GM21786 (cell line): ENCODE results near the gene STIMATE.

Experiments
- ATAC-seq: cut with Tn5 transposase; IDR thresholded peaks from one replicate; pipeline ENCODE4 v1.9.1; 2021; ENCODE audit not compliant: unreplicated experiment

The STIMATE gene

GRCh38 chr3:52843108-52843865 lies 54.1 kb downstream of the STIMATE start:
- ATAC-seq, result no peak

DNA sequence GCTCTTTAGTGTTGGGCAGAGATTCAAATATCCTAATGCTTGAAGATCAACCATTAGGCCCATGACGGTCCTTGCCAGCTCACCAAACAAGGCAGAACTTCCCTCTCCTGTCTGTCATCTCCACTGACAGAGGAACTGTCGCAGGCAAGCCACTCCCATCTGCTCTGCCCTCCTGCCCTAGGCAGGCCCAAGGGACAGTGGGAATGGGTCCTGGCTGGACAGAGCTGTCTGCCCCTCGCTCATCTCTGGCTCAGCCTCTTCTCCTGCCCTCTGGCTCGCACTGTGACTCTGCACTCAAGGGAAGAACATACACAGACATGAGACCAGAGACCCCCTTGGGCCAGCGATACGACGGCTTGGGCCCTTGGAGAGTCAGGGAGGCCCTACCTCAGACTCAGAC lies 54.9 kb downstream of the STIMATE start:
- ATAC-seq, result no peak

DNA sequence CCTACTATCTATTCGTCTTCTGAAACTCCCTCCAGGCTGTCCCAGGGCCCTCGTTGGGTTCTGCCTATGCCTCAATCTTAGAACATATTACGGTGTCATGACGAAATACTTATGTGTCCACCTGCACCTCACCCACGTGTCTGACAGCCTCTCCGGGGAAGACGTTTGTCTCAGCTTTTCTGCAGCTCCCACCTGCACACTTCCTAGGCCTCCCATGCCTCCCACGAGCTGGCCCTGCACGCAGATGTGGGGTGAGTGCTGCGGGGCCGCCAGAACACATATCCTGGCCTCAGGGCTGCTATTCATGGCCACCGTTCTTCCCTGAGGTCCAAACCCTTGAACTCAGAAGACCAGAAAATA lies 55.4 kb downstream of the STIMATE start:
- ATAC-seq, result no peak

DNA sequence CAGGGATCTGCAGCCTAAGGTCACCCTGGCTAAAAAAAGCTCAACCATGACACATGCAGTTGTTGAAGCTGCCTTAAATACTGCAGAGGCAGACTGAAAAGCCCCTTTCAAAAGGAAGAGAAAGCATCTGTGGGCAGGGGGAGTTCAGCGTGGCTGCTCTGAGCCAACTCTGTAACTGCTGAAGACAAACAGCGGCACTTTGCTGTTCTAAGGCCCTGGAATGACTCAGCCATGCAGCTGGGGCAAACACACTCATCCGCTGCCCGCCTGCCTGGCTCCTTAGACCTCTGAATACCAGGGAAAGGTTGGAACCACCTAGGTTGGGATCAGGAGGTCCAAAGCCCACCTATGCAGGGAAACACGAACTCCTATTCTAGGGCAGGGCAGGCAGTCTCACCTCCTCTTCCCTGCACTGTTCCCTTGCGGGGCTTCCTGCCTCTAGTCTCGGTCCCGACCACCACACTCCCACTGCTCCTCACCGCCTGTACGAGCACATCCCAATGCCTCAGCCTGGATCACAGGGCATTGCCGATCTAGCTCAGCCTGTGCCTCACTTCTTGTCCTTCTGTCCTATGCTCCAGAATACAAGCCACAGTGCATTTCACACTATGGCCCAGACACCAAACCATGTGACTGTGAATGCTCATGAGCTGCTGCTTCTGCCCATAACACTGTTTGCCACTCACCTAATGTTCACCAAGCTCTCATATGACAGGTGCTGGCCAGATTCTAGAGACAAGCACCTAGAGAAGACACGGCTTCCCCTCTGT lies 56.0 kb downstream of the STIMATE start:
- ATAC-seq, result peak; percentile 42

DNA sequence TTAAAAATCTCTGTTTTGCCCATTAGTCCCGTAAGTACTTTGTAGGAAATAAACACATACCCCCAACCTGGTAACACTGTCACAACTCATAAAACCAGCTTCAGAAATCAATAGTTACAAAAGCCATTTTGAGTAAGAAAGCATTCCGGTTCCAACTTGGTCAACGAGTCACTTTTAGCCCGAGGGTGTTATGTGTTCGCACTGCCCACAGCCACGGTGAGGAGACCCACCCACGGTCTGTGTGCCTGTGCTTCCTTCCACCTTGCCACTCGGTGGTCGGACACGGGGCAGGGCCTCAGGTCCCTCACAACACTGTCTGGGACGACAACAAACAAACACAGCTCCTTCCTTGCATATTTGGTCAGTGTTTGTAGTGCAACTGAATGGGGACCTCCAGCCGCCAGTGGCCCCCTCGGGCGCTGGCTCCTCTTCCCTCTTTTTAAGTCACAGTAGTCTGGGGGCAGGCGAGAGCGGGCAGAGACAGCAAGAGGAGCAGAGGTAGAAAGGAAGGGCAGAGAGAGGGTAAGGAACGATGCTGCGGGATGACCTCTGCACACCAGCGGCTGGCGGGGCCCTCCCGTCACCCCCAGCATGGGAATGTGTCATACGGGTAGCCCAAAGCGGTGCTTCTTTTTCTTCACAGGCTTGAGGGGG lies 57.3 kb downstream of the STIMATE start:
- no peak for ATAC-seq

GRCh38 chr3:52839268-52839575 lies 58.1 kb downstream of the STIMATE start:
- no peak for ATAC-seq

DNA sequence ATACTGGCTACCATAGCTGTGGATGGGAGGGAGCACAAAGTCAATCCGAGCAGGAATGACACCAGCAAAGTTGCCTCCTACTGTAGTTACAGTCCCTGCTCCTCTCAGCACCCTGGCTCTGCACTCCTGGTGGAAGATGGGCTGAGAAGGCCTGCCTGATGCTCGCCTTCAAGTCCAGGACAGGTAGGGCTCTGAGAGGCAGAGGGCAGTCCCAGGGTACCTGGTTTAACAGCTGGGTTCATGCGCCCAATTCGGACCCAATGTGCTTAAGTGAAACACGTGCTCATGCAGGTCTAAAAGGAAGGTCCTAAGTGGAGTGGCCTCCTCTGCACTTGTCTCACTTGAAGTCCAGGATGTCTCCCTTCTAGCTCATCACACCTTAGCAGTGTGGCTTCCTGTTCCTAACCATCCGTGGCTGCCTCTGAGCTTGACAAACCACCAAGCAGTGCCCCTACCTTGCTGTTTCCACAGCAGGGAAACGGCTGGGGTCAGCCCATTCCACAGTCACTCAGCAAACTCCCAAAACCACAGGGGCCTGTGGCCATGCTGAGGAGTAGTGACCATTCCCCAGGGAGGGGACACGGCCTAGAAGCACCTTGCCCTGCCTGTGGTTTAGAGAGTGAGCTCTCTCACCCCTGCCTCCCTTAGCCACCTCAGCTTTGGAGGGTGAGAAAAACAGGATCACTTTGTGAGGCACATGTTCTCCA lies 58.6 kb downstream of the STIMATE start:
- ATAC-seq, result no peak

GRCh38 chr3:52836986-52837385 lies 60.4 kb downstream of the STIMATE start:
- ATAC-seq, result no peak

DNA sequence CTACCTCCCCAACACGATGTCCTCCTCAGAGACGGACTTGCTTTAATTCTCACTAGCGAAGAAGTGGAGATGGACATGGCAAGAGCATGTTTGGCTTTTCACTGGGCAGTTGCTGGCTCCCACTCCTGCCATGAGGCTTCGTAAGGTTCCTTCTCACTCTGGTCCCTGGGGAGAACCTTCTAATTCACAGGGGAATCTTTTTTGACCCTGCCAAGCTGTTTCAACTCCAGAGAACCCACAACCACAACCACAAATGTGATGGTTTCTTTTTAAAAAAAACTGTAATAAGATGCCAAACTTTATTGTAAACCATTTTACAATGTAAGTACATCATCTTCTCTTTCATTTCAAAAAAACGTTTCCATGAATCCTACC lies 60.9 kb downstream of the STIMATE start:
- ATAC-seq, result no peak

- no peak for ATAC-seq
Observed at GRCh38 chr3:52835766-52836470, 61.4 kb downstream of the STIMATE start.

DNA sequence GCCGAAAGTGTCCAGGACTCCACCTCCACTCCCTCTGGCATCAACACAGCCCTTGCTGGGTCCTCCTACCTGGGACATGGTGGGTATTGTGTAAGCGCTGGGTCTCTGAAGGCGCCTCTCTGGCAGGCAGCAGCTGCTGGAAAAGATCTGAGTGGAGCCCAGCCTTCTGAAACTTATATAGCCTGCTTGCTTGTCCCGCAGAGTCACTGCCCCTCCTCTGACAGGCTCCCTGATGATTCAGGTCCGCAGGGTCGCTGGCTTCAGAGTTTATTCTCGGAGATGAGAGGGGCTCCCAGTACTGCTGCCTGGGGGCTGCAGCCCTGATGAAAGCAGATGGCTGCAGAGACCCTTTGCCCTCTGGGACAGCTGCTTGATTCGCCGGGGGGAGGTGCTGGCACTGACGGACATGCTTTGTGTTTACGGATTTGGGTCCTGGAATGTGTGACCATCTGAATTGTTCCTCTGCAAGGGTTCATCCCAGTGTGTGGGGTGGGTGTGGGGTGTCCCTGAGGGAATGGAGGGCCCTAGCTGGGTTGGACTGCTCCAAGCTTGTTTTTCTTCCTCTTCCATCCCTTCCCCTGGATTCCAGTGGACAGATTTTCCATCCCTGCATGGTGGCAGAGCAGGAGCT lies 62.4 kb downstream of the STIMATE start, which contains the start of gene MUSTN1:
Gene MUSTN1, minus strand, starts transcription at position 149 of the 631 bp plus-strand sequence. Its CDS starts 71 bp downstream, at position 78.
- ATAC-seq, result no peak

DNA sequence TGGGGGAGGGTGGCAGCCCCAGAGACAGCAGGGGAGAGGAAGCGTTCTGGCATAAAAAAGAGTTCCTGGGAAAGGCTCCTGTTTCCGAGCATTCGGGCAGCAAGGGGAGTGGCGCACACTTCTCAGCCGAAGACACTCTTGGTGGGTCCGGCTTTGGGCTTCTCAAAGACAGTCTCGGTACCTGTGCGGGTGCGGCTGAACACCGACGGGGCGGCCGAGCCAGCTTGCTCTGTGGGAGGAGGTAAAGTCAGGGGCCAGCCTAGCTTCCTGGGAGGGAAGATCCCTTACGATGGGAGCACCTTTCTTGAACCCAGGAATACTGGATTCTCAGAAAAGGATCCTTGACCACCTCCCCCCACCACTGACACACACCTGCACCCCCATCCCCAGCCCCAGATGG lies 64.1 kb downstream of the STIMATE start:
- ATAC-seq, result no peak

- ATAC-seq, result no peak
Observed at GRCh38 chr3:52831500-52832301, 65.6 kb downstream of the STIMATE start.

DNA sequence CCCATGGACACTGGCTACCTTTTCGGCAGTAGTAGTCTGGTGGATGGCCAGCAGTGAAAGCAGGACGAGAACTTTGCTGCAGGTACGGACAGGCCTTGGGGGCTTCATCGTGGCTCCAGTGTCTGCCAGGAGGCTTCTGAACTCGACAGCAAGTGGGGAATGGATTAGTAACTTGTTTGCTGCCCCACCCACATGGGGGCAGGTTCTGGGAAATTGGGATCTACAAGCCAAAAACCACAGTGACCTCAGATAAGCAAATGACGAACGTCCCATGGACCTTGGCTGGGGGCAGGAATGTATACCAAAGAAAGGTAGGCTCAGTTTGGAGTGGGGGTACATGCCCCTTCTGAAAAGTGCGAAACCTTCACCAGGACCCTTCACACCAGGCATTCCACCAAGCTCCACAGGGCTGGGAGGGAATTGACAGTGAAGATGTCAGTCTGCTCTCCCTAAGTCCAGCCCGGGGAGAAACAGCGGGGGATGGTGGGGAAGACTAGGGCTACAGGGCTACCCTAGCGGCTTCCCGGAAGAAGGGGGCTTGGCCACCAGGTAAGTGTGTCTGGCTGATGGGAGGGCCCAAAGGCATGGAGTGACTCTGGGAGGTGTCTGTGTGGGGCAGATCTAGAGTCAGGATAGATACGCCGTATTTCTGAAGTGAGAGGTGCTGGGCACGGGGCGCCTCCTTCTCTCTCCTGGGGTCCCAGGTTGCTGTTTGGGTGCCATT lies 66.7 kb downstream of the STIMATE start, which contains the start of gene ITIH4:
Gene ITIH4, minus strand, starts transcription at position 138 of the 724 bp plus-strand sequence. Its CDS starts 30 bp downstream, at position 108.
- ATAC-seq, result no peak

DNA sequence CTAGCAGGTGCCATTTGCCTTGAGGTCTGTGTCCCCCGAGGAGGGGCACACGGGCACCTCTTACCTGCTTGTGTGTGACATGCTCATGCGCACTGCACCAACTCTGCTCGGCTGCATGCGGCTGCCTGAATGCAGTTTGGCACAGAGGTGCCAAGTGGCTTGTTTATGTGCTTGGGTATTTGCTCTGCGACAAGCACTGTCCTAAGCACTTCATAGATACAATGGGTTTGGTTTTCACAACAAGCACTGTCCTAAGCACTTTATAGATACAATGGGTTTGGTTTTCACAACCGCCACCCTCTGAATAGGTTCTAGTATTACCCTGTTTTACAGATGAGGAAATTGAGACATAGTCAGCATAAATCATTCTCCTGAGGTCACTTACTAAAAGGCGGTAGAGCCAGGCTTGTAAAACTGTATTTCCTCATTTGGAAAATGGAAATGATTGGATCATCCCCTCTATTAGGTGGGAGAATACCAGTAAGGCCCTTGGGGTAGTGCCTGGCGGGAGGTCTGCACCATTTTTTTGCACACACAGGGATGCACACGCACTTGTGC lies 67.4 kb downstream of the STIMATE start:
- ATAC-seq, result no peak

- no peak for ATAC-seq
Observed at GRCh38 chr3:52829482-52829881, 67.9 kb downstream of the STIMATE start.

GRCh38 chr3:52827866-52828376 lies 69.4 kb downstream of the STIMATE start:
- no peak for ATAC-seq

GRCh38 chr3:52827441-52827840 lies 69.9 kb downstream of the STIMATE start:
- no peak for ATAC-seq
